Left renal pelvis (tissue), 4 donors: ENCODE data around the gene MIEF1. TPM values are rescaled to one million over a fixed set of nuclear protein-coding genes. Genes with fewer than 3 reads are reported as not detected.
"Not testable (repeated sequence)": the region's sequence is repeated elsewhere in the genome, so short reads cannot be mapped to it uniquely, and the experiment has no call there.

Experiments used
- DNase-seq, 4 donors: peaks; one replicate each; pipeline ENCODE4 v3.0.0-alpha.2; 2013; ENCODE audit warnings: low read depth in 4 of 4, low spot score in 3 of 4
- polyA plus RNA-seq, 4 donors: library from polyadenylated mRNA; unstranded; fragments of 120-200 nt; gene quantifications; one replicate each; pipeline ENCODE4 v1.2.1, GENCODE V29; 2013; ENCODE audit not compliant: insufficient read length in 4 of 4

The MIEF1 gene
- polyA plus RNA-seq, 4 donors = 23.3 to 37.1 (median 33.9) TPM

DNA sequence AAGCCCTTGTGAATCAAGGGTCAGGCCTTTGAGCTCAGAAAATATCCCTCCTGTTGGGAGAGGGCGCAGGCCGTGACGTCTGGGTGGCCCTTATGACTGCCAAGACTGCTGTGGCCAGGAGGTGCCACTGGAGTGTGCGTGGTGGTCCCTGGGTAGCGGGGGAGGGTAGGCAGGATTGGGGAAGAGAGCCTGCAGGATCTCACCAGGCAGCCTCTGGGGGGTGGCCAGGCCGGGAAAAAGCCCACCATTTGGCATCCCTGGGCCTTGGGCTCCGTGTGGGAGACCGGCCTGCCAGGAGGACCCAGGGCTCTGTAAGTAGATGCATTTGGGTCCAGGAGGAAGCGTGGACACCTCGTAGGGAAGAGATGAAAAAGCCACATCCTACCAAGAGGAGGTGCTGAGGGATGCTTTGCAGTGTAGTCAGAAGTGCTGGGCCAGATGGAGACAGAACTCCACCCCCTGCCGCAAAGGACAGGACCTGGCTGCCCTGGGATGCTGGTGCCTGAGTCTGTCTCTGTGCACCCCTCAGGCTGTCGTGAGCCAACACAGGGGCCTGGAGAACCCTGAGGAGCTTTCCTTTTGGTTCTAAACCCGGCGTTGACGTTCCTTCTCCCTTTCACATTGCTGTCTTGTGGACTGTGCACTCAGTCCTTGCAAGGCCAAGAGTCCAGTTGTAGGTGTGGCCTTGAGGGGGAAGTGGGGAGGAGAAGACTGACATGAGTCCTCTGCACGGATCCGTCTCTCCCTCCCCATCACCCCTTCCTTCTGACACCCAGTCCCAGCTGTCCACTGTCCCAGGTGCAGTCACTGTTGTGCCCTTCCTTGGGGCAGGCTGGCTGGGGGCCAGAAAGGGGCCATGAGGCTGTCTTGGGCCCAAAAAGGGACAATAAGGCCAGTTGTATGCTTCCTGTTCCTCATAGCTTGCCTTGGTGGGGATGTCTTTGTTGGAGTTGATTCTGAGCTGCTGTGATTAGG, 12.7 kb upstream of the MIEF1 start:
- no peak for DNase-seq

DNA sequence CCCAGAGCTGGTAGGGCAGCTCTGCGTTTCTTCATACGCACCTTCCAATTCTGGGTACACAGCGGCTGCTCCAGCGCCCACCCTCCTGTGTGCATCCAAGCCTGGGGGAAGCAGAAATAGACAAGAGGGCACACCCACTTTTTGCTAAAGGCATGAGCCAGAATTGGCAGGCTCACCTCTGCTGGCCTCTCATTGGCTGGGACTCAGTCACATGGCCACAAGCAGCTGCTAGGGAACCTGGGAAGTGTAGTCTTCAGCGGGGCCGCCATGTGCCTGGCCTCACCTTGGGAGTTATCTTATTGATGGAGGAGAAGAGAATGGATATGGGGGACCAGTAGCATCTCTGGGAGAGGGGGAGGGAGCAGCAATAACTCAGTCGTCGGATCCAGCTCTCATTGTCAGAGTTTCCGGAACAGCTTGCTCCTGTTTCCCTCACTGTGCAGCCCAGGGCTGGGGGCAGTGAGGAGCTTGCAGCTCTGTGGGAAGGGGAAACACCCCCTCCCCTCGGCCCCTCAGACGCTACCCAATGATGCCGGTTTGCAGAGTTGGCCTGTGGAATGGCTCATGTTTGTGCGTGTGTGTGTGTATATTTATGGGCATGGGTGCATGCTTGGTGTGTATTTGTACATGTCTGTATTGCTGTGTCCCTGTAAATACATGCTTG, 11.8 kb upstream of the MIEF1 start:
- DNase-seq = no peak

DNA sequence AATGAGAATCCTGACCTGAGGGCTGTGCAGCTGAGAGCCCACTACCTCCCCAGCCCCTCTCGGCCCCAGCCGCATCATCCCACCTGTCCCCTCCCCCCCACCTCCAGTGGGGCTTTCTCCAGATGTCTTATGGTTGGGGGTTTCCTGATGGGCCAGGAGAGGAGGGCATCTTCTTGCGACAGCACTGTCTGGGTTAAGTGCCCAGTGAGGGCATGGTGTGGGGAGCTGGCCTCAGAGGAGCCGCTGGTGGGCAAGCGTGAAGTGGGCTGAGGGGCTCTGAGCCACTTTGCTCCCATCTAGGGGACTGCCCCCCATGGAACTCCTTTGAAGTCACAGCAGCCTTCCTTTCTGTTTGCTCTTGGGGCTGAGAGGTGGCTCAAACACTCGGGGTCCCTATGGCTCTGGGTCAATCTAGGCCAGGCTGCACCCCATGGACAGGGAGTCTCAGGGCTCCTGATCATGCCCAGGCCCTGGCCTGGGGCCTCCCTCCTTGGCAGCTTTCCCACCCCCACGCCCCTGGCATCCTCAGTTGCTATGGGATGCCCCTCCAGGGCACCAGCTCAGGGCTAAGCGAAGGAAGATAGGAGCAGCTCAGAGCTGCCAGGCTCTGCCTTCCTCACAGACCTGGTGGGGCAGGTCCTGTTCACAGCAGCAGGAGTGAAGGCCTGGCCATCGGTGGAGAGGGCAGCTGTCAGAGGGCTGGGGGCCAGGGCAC, 11.0 kb upstream of the MIEF1 start:
- DNase-seq = no peak

DNA sequence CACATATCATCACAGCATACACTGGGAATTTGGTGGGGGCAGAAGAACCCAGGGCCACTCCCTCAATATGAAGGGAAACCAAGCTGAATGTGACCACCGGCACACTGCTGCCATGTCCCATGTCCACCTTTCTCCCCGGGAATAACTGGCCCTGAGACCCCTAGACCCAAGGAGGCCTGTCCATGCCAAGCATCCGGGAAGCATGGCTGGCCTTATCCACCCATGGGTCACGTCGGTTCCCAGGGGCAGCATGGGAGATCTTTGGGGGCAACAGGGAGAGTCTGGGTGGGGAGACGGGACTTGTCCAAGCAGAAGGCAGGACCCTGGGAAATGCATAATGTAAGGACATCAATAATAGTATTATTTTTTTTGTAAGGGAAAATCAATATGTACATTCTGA, 10.4 kb upstream of the MIEF1 start:
- no peak for DNase-seq

DNA sequence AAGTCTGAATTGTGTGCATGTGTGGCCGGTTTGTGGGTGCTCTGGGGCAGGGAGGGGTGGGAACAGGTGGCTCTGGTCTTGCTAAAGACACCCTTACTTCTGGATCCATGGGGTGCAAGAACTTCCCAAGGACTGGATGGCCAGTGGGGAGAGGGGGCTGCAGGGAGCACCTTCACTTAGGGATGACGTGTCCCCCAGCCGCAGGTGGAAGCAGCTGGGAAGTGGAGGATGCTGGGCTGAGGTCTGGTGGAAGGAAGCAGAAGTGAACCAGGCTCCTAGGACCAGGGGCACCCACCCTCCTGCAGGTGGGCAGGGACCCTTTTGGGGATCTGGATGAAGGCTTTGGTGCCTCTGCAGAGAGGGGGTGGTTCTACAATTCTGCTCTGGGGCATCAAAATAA, 9.9 kb upstream of the MIEF1 start:
- no peak for DNase-seq

DNA sequence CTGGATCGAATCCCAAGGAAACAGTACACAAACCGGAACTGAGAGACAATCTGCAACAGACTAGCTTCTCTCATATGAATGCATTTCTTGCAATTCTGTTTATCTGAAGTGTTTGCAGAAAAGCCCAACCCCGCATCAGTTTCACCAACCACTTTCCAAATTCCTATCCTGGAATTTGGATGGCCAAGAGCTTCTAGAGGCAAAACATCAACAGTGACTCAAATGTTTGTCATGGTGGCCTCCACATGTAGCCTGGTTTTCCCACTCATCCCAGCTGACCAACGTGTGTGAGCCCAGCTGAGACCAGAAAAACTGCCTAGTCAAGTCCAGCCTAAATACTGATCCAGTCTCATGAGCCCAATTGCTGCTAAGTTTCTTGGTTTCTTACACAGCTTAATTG, 8.3 kb upstream of the MIEF1 start:
- DNase-seq = no peak

DNA sequence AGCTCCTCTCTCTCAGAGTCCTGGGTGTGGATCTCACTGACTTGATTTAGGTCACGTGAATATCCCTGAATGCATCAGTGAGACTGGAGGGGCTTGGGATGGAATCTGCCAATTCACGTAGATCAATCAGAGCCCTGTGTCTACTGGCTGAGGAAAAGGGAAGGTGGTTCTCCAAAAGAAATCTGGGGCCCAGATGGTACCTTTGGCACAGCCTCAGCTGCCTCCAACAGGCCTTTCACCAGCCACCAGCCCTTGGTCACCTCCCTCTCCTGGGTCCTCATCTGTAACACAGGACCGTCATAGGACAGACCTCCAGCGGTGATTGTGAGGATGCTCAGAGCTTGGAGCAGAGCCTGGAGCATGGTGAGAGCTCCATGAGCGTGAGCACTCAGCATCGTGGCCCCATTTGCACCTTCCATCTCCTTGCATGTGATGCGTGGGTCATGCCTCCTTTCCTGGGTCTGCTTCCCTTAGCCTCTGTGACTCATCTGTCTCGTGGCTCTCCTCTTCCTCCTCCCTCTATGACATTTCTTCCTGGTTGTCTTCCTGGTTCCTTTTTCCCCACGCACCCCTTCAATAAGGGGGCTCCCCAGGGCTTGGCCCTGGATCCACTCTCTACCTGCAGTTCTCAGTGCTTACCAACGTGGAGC, 7.5 kb upstream of the MIEF1 start:
- no peak for DNase-seq

DNA sequence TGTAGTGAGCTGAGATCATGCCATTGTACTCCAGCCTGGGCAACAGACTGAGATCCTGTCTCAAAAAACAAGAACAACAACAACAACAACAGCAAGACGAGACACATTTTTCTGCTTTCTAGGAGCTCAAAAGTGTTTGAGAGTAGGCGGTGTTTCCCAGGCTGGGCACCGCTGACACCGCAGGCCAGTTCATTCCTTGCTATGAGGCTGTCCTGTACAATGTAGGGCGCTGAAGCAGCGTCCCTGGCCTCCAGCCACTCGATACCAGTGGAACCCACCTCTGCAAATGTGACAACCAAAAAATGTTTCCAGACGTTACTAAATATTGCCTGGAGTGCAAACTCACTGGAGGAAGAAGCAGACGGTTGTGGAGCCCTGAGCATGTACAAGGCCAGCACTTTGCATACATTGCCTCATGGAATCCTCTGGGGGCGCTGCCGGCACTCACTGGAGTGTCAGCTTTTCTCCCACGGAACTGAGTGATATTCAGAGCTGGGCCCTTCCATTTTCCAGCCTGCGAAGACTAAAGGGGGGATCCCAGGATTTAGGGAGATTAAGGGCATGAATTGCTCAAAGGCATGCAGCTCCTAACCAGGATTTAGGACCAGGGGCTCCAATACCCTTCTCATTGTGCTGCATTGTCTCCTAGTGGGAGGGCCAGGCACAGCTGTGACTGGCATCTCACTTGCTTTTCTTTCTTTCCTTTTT, 5.8 kb upstream of the MIEF1 start:
- DNase-seq = peak in 1 of 4 donors; percentile 42

DNA sequence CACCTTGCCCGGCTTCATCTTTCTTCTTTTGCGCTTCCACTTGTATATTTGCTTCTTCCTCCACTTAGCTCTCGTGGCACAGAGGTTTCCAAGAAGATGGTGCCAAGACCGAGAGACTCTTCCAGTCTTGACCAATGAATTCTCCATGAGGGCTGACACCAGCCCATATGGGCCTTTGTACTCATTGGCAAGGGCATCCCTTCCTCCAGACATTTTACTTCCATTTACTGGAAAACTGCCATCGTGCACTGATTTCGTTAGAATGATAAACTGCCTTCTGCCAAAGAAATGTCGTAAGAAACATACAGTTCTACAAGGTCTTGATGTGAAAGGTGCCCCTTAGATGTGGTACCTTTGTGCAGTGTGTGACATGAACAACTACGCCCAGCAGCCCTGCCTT, 4.7 kb upstream of the MIEF1 start:
- DNase-seq = no peak

DNA sequence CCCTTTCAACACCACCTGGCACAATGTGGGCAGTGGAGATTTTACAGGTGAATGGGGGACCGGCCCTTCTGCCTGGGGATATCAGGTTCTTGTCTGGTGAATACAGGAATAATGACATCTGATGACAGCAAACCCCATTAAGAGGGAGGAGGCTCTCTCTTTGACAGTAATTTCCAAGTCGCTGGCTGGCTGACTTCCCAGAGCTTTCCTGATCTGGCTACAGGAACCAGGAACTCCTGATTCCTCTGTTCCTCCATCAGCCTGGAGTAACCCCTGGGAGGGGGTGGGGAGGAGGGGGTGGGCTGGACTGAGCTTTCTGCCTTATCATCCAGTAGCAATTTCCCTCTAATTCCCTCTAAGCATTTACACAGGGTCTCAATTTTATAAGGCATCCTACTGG, 3.7 kb upstream of the MIEF1 start:
- no peak for DNase-seq

DNA sequence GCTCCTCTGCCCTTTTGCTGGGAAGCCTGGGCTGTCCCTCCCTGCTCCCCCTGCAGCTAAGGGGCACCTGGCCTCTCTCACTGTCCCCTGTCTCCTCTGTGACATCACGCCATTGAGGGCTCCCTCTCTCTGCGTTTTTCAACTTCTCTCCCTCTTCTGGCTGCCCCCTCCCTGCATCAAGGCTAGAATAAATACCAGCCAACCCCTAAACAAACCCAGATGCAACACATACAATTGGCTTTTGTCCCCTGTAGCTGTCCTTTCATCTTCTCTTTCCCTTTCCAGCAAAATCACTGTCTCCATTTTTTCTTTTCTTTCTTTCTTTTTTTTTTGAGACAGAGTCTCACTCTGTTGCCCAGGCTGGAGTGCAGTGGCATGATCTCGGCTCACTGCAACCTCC, 3.3 kb upstream of the MIEF1 start:
- no peak for DNase-seq

DNA sequence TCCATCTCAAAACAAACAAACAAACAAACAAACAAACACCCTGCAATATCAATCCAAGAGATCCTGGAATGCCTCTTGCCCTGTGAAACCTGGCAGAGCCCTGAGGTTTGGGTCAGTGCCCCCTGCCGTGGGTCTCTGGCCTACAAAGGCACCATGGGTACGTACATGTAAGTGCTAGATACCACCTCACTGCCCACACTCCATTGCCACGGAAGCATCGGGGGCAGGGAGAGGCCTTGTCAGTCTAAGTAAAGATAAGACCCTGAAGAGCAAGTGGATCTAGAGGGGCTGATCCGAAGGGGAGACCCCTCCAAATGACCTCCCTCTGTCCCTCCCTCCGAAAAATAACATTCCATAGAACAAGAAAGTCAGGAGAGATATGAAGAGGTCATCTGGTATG, 2.0 kb upstream of the MIEF1 start:
- DNase-seq = no peak

DNA sequence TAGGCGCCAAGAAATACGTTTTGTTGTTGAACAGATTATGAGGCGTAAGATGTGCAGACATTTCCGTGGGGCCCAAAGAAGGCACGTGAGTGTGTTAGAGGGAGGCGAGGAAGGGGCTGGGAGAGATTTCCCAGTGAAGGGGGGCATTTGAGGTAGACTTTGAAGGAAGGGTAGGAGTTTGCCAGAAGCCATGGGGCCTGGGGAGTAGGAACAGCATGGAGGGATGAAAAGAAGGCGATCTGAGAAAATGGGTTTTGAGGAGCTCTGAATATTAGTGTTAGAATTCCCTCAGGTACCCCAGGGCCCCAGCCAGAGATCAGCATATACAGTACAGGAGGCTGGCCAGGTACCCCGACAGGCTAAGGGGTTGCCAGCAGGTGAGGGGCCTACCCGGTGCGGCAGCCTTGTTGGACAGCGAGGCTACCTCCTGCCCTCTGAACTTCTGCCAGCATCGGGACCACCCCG, 414 bp upstream of the MIEF1 start:
- DNase-seq = no peak

DNA sequence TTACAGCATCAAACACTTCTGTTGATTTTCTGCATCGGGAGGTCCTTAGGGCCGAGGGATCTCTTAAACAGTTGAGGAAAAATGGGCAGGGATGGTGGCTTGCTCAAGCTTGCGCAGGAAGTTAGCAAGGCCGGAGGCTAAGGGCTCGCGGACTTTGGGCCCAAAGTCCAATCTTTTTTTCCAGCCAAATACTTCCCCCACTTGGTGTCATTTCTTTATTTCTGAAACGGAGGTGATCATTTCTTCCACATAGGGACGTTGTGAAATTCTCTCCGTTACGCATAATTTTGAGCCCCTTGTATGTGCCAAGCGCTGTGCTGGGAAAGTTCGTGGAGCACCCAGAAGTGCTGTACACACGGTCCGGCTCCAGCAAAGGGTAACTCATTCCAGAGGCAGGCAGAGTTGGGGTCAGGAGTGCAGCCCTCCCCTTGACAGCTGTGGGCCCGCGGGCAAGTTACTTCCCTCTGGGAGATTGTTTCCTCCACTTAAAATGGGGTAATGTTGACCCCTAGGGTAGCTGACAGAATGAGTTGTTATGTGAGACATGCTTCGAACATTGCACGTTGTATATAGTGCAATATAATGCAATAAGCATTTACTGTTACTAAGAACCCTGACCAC, 809 bp downstream of the MIEF1 start:
- DNase-seq = no peak

DNA sequence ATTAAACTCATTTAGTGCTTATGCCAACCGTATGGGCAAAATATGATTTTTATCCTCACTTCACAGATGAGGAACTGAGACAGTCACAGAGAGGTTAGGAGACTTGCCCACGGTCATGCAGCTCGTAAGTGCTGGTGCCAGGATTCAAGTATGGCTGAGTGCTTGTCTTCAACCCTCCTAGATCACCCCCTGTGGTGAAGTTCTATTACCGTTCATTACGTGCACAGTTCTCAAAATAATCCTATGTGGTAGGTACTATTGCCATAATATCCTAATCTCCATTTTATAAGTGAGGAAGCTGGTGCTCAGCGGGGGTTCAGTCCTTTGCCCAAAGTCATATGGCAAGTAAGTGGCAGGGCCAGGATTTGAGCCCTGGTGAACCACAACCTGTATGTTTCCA, 1.5 kb downstream of the MIEF1 start:
- no peak for DNase-seq

DNA sequence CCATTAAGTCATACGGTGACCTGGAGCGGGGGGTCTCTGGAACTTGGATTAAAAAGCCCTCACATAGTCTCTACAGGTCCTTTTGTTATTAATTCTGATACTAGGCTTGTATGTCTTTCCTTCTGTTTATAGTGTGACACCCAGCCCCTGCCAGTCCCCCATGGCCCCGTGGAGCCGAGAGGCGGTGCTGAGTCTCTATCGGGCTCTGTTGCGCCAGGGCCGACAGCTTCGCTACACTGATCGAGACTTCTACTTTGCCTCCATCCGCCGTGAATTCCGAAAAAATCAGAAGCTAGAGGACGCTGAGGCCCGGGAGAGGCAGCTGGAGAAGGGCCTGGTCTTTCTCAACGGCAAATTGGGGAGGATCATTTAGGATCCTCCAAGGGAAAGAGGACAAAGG, 2.0 kb downstream of the MIEF1 start:
- no peak for DNase-seq

DNA sequence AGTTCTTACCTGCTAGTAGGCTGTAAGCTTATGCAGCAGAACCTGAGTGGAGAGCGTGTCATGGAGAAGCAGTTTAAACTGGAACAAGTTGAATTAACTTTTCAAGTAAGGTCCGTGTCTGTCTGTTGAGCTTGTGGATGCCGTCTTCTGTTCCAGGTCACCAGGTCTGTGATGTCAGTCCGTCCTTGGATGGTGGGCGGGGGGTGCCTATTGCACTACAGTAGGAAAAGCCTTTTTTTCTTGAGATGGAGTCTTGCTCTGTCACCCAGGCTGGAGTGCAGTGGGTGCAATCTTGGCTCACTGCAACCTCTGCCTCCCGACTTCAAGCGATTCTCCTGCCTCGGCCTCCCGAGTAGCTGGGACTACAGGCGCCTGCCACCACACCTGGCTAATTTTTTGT, 4.9 kb downstream of the MIEF1 start:
- DNase-seq = not testable (repeated sequence)

DNA sequence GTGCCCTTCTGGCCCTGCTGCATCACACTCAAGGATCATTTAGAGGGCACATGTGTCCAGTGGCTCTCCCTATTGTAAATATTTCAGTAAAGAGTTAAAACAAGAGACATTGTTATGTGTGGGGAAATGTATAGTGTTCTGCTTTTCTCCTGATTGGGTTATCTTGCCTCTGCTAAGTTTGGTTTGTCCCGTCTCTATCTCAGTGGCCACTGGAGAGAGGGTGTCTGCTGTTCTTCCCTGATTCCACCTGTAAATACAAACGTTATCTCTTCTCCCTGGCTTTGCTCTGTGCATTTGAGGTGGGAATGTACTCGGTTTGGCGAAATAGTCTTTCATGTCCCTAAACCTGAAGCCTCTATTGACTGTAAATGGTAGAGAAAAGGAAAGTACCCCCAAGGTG, 6.3 kb downstream of the MIEF1 start:
- no peak for DNase-seq

DNA sequence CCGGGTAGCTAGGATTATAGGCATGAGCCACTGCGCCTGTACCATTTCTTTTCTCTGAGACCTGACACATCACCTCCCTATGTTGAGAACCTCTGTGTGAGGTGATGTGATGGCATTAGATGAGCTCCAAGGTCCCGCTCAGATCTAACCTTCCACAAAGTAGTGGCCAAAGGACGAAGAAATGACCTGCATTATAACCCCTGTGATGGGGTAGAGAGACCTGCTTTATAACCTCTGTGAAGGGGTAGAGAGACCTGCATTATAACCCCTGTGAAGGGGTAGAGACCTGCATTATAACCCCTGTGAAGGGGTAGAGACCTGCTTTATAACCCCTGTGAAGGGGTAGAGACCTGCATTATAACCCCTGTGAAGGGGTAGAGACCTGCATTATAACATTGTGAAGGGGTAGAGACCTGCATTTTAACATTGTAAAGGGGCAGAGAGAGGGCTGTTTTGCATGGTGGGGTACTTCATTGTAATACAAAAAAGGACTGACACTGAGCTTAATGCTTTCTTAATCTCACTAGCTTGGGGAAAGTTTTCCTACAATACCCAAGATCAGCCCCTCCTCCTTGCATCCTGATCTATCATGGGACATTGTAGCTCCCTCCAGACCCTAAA, 8.5 kb downstream of the MIEF1 start:
- DNase-seq = no peak
